ENCODE results near the gene AHDC1.
"Not testable (repeated sequence)": the region's sequence is repeated elsewhere in the genome, so short reads cannot be mapped to it uniquely, and the experiment has no call there.

Gene AHDC1

DNA sequence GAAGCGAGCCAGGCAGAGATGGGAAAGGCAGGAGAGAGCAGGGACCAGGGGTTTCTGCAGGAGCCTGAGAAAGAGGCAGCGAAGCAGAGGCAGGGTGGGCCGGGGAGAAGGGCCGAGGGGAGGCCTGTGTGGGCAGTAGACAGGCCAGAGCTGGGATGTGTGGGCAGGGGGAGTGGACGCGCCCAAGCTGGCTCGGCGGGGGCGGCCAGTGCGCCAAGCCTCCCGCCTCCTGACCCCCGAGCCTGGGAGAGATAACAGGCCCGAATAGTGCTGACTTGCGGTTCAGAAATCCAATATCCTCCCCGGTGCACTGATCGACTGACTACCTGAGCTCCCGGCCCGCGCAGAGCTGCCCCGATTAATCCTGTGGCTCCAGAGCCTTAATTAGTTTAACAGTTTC, 41.9 kb downstream of the AHDC1 start:
- no peak for DNase-seq

DNA sequence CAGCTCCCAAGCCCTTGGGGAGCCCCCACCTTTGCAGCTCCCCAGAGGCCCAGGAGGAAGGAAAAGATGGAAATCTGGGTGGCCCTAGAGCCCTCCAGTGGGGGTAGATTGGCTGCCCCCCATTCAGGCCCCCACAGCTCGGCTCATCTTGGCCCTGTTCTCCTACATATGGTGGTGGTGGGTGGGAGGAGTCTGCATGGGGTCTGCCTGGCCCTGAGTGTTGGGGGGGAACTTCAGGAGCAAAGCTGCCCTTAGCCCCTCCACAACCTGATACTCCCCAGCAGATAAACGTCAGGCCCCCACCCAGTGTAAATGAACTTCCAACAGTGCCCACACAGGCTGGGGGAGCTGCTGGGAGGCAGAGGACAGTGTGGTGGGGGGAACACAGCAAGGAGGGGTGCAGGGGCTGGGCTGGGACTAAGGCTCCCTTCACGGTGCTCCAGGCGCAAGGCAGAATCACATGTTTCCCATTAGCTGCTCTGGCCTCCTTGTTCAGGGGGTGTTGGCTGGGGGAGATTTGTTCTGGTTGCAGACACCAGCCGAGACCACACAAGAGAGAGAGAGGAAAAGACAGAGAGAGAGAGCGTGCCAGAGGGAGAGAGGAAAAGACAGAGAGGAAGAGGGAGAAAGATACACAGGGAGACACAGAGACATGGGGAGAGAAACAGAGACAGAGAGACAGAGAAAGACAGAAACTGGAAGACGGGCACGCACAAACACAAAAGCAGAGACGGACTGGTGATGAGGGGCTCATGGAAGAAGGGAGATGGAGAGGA, 42.6 kb downstream of the AHDC1 start:
- DNase-seq, result no peak

DNA sequence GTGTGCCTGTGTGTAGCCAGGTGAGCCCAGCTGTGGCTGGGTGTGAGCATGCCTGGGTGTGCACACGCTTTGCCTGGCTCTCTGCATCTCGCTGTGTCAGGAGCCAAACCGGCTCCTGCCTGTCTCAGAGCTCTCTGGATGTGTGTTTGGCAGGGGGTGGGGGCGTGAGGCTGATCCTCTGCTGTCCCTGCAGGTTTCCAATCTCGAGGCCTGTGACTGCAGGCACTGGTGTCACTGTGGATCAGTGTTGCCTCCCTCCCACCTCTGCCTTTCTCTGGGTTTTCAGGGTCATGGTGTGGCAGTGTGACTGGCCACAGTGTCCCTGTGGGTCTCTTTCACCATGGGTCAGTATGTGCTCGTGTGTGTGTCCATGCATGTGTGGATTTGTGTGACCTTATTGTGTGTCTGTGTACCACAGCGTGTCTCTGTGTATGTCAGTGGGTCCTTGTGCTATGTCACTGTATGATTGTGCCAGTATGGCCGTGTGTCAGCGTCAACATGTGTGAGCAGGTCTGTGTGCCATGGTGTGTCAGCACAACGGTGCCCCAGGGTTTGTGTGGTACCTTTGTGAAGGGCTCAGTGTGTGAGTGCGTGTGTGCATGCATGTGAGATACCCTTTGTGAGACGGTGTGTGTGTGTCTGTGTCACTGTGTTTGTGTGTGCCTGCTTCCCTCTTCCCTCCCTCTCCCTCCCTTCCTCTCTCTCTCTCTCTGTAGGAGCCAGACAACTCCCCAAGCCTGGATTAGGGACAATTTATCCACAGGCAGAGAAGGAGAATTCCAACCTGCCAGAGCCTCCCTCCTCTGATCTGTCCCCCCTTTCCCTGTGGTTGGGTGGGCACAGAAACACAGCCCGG, 43.4 kb downstream of the AHDC1 start:
- DNase-seq, result no peak

DNA sequence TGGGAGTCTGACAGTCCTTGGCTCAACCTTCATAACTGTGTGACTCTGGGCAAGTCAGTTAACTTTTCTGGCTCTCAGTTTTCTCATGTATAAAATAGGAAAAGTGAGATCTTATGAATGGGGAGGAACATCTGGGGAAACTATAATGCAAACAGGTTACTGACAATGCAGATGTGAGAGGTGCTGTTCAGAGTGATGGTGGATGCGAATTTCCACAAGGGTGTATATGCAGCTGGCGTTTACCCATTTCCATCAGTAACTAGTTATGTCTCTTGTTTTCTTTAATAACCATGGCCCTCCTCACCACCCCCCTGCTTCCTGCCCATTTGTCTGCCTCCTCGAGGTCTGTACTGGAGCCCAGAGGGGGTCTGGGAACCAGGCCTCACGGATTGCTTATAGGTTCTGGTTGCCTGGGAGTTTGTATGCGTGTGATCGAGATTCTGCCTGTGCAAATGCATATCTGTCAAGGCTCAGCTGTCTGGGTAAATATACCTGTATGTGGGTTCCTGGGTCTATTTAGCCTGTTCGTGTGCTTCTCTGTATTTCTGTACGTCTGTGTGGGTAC, 44.4 kb downstream of the AHDC1 start:
- DNase-seq, result no peak

DNA sequence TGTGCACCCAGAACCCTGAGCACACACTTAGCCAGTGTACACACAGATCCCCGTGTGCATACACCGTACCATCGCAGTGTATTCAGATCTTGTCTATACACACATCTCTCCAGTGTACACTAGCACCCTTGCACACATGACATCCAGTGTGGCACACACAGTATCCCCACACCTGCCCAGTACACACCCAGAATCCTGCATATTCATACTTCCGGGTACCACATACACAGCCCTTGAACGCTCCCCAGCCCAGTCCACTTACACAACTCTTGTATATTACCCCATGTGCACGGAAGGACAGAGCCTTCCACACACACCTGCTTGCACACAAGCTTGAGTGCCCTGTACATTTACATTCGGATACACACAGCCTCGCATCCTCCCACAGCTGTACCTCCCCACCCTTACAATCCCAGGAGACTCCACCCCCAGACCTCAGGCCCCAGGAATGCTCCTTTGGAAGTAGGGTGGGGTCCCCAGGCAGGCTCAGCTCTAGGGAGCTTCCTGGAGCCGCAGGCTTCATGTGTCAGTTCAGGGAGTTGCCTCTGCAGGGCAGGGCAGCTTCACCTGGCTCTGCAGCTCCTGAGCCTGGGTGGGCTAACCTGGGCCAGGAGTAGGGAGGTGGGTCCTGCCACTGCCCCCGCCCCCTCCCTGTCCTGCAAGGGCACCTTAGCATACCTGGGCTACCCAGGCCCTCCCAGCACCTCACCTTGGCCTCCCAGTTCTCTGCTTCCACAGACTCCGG, 46.2 kb downstream of the AHDC1 start:
- DNase-seq, result no peak

DNA sequence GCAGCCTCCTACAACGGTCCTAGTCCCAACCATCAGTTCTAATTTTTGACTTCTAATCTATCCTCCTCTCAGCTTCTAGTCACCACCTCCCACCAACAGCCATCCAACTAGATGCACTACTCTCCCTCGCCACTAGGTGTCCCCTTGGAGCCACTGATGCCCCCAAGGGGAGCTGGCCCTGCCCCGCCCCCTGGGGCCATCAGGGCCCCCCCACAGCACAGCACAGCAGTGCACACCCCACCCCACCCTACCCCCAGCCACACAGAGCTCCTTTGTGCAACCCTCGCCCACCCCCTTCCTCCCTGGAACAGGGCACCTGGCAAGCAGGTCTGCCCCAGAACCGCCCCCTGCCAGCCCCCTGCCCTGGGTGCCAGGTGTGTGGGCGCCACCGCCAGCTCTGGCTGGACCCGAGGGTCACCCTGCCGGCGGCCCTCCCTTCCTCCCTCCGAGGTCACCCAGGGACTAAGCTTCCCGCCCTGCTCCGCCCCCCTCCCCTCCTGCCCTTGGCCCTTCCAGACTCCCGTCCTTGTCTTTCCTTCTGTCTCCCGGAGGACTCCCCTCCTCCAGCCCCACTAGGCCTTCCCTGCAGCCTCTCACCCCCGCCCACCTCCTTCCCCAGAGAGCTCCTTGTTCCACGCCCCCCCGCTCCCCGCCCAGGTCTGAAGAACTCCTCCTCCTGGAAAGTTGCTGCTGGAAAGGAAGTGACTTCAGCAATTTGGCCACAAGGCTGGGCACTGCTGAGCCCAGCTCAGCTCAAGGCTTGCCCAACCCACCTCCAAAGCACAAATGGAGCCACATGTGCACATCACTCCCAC, 47.0 kb downstream of the AHDC1 start:
- DNase-seq, result peak; percentile 72

DNA sequence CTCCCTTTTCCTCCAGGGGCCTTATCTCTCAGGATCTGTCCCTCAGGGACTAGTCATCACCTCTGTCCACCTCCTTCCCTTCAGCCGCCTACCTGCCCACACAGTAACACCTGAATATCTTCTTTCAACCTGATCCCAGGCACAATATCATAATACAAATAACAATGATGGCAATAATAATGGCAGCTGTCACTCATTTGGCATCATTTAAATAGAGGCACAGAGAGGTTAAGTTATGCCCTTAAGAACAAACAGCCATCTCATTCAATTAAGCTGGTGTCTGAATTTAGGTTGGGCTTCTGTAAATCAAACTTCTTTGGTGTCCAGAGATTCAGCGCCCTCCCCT, 47.5 kb downstream of the AHDC1 start:
- no peak for DNase-seq

DNA sequence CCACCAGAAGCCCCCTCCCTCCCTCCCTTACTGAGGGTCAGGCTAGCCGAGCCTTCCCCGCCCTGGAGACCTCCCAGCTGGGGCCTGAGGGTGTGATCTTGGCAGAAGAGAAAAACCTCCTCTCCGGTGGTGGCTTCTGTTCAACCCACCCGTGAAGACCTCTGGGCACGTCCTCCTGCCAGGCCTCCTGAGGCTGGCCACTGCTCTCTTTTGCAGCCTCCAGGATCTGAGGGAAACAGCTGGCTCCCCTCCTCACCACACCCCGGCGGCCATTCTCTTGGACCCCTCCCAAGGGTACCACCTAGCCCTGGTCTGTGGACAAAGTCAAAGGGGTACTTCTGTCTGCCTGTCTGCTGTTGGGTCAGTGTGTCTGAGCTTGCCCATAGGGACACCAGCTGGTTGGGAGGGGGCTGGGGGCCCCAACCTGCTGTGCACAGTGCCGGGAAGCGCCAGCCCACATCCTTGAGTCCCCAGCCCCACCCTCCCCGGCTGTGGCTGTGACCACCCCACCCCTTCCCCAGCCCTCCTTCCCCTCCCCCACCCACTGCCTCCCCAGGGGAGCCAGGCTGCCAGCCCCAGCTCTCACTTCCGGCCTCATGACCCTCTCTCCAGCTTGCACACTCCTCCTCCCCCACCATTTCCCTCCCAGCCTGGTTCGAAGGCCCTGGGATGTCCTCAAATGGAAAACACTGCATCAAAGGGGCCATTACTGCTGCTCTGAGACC, 48.1 kb downstream of the AHDC1 start:
- DNase-seq, result no peak

DNA sequence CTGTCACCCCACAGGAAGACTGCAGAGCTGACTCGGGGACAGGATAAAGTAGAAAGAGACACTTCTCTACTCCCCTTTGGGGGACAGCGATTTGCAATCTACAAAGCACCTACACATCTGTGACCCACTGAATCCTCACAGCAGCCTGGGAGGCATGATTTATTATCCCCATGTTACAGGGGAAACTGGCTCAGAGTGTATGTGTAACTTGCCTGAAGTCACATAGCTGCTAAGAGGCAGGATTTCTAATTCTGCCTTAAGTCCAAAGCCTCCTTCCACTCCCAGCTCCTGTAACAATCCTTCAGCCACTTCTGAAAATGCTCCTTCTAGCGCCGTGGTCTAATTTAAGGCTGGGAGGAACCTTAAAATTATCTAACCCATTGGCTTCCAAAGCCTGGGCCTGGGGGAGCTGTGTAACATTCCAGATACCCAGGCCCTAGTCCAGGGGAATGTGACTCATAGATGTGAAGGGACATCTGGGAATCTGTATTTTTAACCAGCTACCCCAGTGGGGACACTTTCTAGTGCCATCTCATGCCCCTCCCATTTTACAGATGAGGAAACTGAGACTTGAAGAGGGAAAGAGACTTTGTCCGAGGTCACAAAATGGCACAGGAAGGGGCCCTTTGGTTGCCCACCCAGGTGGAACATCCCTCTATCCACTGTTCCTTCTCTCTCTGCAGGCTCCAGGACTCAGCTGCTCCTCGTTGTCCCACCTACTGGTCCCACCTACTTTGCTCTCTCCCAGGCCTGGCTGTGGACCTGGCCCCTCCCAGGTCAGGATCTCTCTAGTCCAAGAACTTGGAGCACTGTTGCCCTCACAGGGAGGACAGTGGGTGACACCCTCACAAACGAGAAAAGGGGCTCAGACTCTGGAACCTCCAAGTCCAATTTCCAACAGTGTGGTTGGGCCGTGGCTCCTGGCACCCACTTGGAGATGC, 48.9 kb downstream of the AHDC1 start:
- DNase-seq, result no peak

DNA sequence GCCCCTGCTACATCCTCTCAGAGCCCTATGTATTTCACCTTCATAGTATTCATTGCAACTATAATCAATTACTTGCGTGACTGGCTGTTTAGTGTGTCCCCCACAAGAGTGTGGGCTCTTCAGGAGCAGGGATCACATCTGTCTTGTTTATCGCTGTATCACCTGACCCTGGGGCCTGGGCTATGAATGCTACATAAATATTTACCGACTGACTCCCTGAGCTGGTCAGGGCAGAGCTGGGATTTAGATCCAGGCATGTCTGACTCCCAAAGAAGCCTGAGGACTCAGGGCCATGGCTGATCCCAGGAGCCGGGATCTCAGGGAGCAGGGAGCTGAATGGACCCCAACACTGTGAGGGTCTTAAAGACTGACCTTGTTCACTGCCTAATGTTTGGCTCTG, 49.7 kb downstream of the AHDC1 start:
- DNase-seq, result no peak

DNA sequence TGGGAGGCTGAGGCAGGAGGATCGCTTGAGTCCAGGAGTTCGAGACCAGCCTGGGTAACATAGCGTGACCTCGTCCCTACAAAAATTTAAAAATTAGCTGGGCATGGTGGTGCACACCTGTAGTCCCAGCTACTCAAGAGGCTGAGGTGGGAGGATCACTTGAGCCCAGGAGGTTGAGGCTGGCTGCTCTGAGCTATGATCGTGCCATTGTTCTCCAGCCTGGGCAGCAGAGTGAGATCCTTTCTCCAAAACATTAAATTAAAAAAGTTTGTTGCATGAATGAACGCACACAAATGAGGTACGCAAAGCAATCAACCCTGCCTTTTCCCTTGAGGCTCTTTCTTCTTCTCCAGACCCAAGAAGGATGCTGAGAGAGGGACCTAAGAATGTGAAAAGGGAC, 50.1 kb downstream of the AHDC1 start:
- DNase-seq, result not testable (repeated sequence)

DNA sequence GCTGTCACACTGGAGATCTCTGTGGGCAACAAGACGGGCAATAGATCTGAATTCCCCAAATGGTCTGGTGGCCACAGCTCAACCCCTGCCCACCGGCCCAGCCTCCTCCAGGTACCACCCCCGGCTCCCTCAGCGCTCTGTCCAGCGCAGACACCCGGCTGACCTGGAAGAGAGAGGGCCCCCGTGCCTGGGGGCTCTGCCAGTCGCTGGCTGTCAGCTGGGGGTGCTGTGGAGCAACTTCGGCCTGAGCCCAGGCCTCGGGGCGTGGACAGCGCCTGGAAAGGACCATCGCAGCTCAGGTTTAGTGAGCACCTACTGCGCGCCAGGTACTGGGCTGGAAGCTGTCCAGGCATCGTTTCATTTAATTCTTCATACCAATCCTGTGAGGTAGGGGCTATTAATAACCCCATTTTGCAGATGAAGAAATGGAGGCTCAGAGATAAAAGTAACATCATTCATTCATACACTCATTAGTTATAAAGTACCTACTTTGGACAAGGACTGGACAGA, 51.0 kb downstream of the AHDC1 start:
- no peak for DNase-seq

DNA sequence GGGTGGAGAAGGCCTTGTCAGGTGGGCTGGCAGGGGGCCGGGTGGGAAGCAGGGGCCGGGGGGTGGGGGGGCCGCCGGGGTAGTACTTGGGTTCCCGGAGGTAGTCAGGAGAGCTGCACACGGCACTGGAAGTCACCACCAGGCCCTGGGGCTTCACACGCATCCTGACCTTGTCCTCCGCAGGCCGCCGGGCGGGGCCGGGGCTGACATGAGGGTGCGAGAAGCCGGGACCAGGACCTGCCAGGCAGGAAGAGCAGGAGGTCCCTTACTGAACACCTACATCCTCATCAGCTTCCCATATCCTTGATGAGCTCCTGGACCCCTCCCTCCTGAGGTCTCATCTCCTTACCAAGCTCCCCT, 52.0 kb downstream of the AHDC1 start:
- DNase-seq, result no peak

DNA sequence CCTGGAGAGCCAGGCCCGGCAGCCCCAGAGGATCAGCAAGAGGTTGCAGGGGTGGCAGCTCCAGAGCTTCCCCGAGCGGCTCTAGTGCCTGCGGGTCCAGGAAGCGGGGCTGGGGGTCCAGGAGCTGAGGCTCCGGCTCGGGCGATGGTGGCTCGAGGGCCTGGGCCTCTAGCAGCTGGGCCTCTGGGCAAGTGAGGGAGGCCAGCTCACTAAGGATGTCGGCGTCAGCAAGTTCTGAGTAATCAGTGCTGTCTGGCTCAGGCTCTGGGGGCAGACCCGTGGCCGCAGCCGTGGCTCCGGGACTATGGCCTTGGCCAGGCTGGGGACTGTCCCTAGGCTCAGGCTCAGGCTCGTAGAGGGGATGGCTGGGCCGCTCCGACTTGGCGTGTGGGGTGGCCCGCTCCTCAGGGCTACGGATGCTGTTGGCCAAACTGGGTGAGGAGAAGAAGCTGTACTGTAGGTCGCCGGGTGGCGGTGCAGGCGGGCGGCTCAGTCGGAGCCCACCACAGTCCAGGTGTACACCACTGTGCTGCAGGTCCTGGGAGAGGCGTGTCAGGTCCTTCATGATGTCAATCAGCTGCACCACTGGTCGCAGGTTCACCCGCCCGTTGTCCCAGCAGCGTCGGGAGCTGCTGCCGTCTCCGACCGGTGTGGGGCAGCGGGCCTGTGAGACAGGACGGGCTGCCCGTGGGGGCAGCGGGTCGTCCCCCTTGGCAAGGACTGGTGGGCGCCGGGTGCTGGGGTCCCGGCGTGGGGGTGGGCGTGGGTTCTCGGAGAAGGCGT, 52.6 kb downstream of the AHDC1 start:
- no peak for DNase-seq

DNA sequence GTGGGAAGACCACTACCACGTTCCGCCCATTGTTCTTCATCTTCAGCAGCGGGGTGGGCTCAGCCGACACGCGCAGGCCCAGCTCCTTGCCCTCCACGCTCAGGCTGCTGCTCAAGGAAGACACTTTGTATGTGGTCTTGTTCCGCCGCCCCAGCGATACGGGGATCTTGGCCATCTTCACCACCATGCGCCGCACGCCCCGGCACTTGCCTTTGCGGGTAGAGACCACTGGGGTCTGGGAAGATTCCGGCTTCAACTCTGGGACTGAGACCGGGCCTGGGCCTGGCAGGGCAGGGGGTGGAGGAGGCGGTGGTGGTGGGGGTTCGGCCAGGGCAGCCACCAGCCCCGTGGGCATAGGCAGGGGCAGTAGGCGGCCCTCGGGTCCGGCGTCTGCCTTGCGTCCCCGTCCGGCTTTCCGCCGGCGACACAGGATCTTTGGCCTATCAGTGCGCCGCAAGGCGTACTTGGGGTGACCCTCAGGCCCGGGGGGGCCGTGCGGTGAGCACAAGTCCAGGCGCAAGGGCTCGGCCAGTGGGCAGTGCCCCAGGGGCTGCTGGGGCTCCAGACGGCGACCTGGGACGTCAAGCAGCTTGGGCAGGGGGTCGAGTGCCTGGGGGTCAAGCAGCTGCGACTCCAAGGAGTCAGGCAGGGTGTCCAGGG, 53.3 kb downstream of the AHDC1 start:
- no peak for DNase-seq

DNA sequence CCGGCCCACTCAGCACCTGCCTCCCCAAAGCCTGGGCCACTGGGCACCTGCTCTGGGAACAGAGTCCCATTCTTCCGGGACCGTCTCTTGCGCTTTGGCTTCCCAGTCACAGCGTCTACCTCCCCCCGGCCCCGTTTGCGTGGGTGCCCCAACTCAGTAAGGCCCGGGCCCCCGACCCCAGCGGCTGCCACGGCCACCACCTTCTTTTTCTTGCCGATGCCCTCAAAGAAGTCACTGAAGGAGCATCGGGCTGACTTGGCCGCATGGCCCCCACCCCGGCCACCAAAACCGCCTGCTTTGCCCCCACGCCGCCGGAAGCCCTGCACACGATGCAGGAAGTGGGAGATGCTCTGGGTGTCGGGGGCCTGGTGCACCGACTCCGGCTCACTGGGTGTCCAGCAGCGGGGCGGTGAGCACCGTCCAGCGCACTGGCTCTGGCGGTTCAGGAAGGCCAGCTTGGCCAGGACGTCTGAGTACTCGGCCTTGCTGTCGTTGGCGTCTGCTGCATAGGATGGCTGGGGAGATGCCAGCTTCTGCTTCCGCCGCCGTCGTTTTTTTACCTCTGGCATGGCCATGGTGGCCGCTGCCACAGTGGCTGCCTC, 54.0 kb downstream of the AHDC1 start:
- no peak for DNase-seq

DNA sequence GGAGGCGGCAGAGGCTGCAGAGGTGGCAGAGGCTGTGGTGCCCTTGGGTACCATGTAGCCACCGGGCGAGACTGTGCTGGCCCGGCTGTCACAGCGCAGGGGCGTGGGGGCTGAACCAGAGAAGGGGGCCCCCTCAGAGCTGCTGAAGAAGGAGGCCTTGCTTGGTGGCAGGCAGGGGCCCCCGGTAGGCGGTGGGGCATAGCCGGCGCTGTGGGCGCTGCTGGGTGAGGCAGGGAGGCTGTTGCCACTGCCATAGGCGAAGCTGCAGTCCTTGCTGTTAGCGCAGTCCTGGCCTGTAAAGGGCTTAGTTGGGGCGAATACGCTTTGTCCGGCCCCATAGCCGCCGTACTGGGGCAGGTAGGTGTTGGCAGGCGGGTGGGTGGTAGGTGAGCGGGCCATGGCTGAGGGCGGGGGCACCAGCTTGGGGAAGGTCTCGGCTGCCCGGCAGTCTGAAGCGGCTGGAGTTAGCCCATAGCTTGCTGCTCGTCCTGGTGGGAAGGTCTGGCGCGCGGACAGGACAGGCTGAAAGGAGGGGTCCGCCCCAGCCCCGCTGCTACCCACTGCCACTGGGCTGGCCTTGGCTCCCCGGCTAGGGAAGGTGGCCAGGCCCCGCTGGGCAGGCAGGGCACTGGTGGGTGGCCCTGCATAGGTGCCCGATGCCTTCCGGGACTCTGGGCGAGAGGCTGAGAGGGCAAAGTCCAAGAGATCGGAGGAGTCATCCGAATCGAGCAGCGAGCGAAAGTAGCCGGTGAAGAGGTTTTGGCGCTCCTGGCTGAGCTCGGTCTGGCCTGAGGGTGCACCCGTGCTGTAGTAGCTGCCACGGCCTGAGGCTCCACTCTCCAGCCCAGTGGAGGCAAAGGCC, 54.9 kb downstream of the AHDC1 start:
- no peak for DNase-seq

Measured in activated T-cell treated with anti-CD3 and anti-CD28 coated beads, Interleukin-2, amount 50 U/mL, for 1 hour (primary cell).